Measurements from ENCODE around the gene AGER. TPM values are rescaled to one million over a fixed set of nuclear protein-coding genes. Genes with fewer than 3 reads are reported as not detected.
"Not testable (repeated sequence)": the region's sequence is repeated elsewhere in the genome, so short reads cannot be mapped to it uniquely, and the experiment has no call there.

The AGER gene
- total RNA-seq, 1 donor from 2014 or later = 25.7 TPM

GRCh38 chr6:32196682-32197616, 12.9 kb upstream of the AGER start:
- Mint-ChIP-seq H3K4me1 (peaks cover 48% of the 10 kb centered on the region), H3K27me3 (ENCODE audit: low read depth) (no peaks in the 10 kb centered on the region), H3K9me3 (no peaks in the 10 kb centered on the region), H3K27ac (ENCODE audit: unreplicated experiment) (peak overlapping the region; percentile 100), H3K4me3 (peak overlapping the region; percentile 98), H3K36me3 (ENCODE audit: low read depth) (no peaks in the 10 kb centered on the region)
- DNase-seq (ENCODE audit: low read depth, low spot score) = no peak
- TF ChIP-seq CTCF (conservative IDR thresholded peaks at IDR 0.05) = no peak

- peak overlapping the region; percentile 100 for H3K27ac Mint-ChIP-seq (ENCODE audit: unreplicated experiment)
- no peaks in the 10 kb centered on the region for H3K9me3 Mint-ChIP-seq
- peak; percentile 85 for DNase-seq (ENCODE audit: low read depth, low spot score)
- peak overlapping the region; percentile 98 for H3K4me3 Mint-ChIP-seq
- TF ChIP-seq CTCF (conservative IDR thresholded peaks at IDR 0.05) = no peak
- H3K4me1 Mint-ChIP-seq = peaks cover 53% of the 10 kb centered on the region
- no peaks in the 10 kb centered on the region for H3K36me3 Mint-ChIP-seq (ENCODE audit: low read depth)
- H3K27me3 Mint-ChIP-seq (ENCODE audit: low read depth) = no peaks in the 10 kb centered on the region
These were observed 12.0 kb upstream of the AGER start for GRCh38 chr6:32195902-32196681.

- DNase-seq (ENCODE audit: low read depth, low spot score) = peak; percentile 100
- peak overlapping the region; percentile 100 for H3K27ac Mint-ChIP-seq (ENCODE audit: unreplicated experiment)
- H3K9me3 Mint-ChIP-seq = no peaks in the 10 kb centered on the region
- H3K27me3 Mint-ChIP-seq (ENCODE audit: low read depth) = no peaks in the 10 kb centered on the region
- H3K36me3 Mint-ChIP-seq (ENCODE audit: low read depth) = no peaks in the 10 kb centered on the region
- H3K4me3 Mint-ChIP-seq = peak overlapping the region; percentile 98
- peak; percentile 23 for TF ChIP-seq CTCF (conservative IDR thresholded peaks at IDR 0.05)
- H3K4me1 Mint-ChIP-seq = peaks cover 56% of the 10 kb centered on the region
These were observed 11.5 kb upstream of the AGER start for GRCh38 chr6:32195652-32195901.

- Mint-ChIP-seq H3K4me1 (peaks cover 57% of the 10 kb centered on the region), H3K27me3 (ENCODE audit: low read depth) (no peaks in the 10 kb centered on the region), H3K4me3 (peak overlapping the region; percentile 98), H3K27ac (ENCODE audit: unreplicated experiment) (peak overlapping the region; percentile 98), H3K9me3 (no peaks in the 10 kb centered on the region), H3K36me3 (ENCODE audit: low read depth) (no peaks in the 10 kb centered on the region)
- DNase-seq (ENCODE audit: low read depth, low spot score) = peak; percentile 31
- TF ChIP-seq CTCF (conservative IDR thresholded peaks at IDR 0.05) = peak; percentile 66
These were observed 11.0 kb upstream of the AGER start for GRCh38 chr6:32194825-32195651.

- peak overlapping the region; percentile 98 for H3K4me3 Mint-ChIP-seq
- DNase-seq (ENCODE audit: low read depth, low spot score) = no peak
- no peaks in the 10 kb centered on the region for H3K9me3 Mint-ChIP-seq
- peaks cover 54% of the 10 kb centered on the region for H3K4me1 Mint-ChIP-seq
- H3K36me3 Mint-ChIP-seq (ENCODE audit: low read depth) = no peaks in the 10 kb centered on the region
- no peak for TF ChIP-seq CTCF (conservative IDR thresholded peaks at IDR 0.05)
- no peak overlapping the region for H3K27ac Mint-ChIP-seq (ENCODE audit: unreplicated experiment)
- H3K27me3 Mint-ChIP-seq (ENCODE audit: low read depth) = no peaks in the 10 kb centered on the region
These were observed 10.3 kb upstream of the AGER start for GRCh38 chr6:32194388-32194787.

GRCh38 chr6:32193096-32193495, 9.0 kb upstream of the AGER start:
- H3K4me1 Mint-ChIP-seq = peaks cover 66% of the 10 kb centered on the region
- not testable (repeated sequence) for H3K36me3 Mint-ChIP-seq (ENCODE audit: low read depth); H3K9me3 Mint-ChIP-seq; DNase-seq (ENCODE audit: low read depth, low spot score); H3K27me3 Mint-ChIP-seq (ENCODE audit: low read depth)
- H3K27ac Mint-ChIP-seq (ENCODE audit: unreplicated experiment) = peak overlapping the region; percentile 43
- H3K4me3 Mint-ChIP-seq = peak overlapping the region; percentile 78
